ENCODE data around the gene GNAZ. TPM values are rescaled to one million over a fixed set of nuclear protein-coding genes. Genes with fewer than 3 reads are reported as not detected.

The GNAZ gene
- total and polyA plus RNA-seq, 2 of the 8 experiments (the other 6 are each of a cell fraction or from before 2014, with no cell fraction given) = 6.6 to 9.6 TPM

DNA sequence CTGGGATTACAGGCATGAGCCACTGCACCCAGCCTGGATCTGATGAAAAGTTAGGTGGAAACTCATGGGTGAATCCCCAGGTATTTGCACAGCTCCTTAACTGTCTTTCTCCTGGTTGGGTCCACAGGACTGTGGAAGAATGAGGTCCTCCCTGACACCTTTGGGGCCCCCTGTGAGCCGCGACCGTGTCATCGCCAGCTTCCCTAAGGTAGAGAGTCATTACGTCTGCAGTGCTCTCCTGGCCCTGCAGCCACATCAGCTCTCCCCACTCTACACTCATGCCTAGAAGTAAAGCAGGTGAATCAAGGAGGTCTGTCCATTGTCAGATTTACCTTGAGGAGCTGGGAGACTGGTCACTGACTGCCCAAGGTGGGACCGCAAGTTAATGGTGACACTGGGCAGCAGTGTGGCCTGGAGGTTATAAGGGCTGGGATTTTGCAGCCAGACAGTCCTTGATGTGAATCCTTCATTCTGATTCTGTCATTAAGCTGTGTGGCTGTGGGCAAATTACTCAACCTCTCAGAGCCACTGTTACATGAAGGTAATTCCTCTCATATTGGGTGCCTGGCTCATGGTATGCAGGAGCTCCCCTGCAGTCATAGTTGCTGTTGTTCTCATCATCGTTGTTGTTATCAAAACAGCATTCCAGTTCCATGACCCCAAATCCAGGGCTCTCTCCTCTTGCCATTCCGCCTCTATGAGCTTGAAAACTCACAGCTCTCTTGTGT, 76.3 kb downstream of the GNAZ start (continued):
- no peak for TF ChIP-seq ZNF274 (IDR thresholded peaks at IDR 0.05; ENCODE audit: borderline replicate concordance, extremely low read depth, low read length)
